Measurements from ENCODE around the gene RNASE4.

Gene RNASE4

GRCh38 chr14:20745571-20746358 is 61.4 kb downstream of the RNASE4 start, which contains the start of gene EDDM3A:
Gene EDDM3A (plus strand): TSS chr14:20745887. CDS start chr14:20747581, 1,694 bp downstream.
- no peak for DNase-seq

- DNase-seq: no peak
Measured at GRCh38 chr14:20746566-20746965, 62.2 kb downstream of the RNASE4 start.

GRCh38 chr14:20748439-20748838 is 64.1 kb downstream of the RNASE4 start:
- no peak for DNase-seq

- DNase-seq: no peak
Measured at GRCh38 chr14:20750194-20750593, 65.8 kb downstream of the RNASE4 start.
